CD4-positive, alpha-beta T cell treated with Interleukin-1 beta for 1 hour (primary cell): ENCODE measurements around the gene MAT2B.
"Not testable (repeated sequence)": the region's sequence is repeated elsewhere in the genome, so short reads cannot be mapped to it uniquely, and the experiment has no call there.

Source experiments
- DNase-seq, 2 donors: peaks; one replicate each; pipeline ENCODE4 v3.0.0-alpha.2; 2020 to 2022

The MAT2B gene

GRCh38 chr5:163504079-163504931, 1.1 kb upstream of the MAT2B start:
- DNase-seq = peak; percentile 33 to 49

GRCh38 chr5:163505049-163505367, 411 bp upstream of the MAT2B start:
- no peak for DNase-seq

GRCh38 chr5:163506095-163506457, 657 bp downstream of the MAT2B start:
- peak in 1 of 2 donors; percentile 7 for DNase-seq

GRCh38 chr5:163506726-163507125, 1.3 kb downstream of the MAT2B start:
- DNase-seq = no peak

- DNase-seq = no peak
These were observed 3.3 kb downstream of the MAT2B start for GRCh38 chr5:163508753-163509152.

- DNase-seq = no peak
These were observed 4.0 kb downstream of the MAT2B start for GRCh38 chr5:163509291-163509951.

- no peak for DNase-seq
These were observed 7.1 kb downstream of the MAT2B start for GRCh38 chr5:163512526-163512925.

GRCh38 chr5:163525096-163525495, 19.7 kb downstream of the MAT2B start:
- no peak for DNase-seq

GRCh38 chr5:163529698-163530097, 24.3 kb downstream of the MAT2B start:
- no peak for DNase-seq

- DNase-seq = no peak
These were observed 25.9 kb downstream of the MAT2B start for GRCh38 chr5:163531272-163531671.

GRCh38 chr5:163532171-163533084, 27.0 kb downstream of the MAT2B start:
- no peak for DNase-seq

GRCh38 chr5:163533223-163533622, 27.8 kb downstream of the MAT2B start:
- DNase-seq = no peak

- no peak for DNase-seq
These were observed 29.2 kb downstream of the MAT2B start for GRCh38 chr5:163534492-163535094.

GRCh38 chr5:163535290-163535689, 29.9 kb downstream of the MAT2B start:
- no peak for DNase-seq

- DNase-seq = not testable (repeated sequence)
These were observed 31.0 kb downstream of the MAT2B start for GRCh38 chr5:163536442-163536841.

- DNase-seq = no peak
These were observed 35.3 kb downstream of the MAT2B start for GRCh38 chr5:163540696-163541095.

GRCh38 chr5:163542771-163543170, 37.4 kb downstream of the MAT2B start:
- no peak for DNase-seq

- no peak for DNase-seq
These were observed 38.6 kb downstream of the MAT2B start for GRCh38 chr5:163544041-163544440.

- DNase-seq = no peak
These were observed 39.4 kb downstream of the MAT2B start for GRCh38 chr5:163544836-163545235.

- DNase-seq = no peak
These were observed 43.2 kb downstream of the MAT2B start for GRCh38 chr5:163548649-163549048.

GRCh38 chr5:163551156-163551555, 45.7 kb downstream of the MAT2B start:
- DNase-seq = no peak

- DNase-seq = no peak
These were observed 47.1 kb downstream of the MAT2B start for GRCh38 chr5:163552536-163552935.

- DNase-seq = no peak
These were observed 55.9 kb downstream of the MAT2B start for GRCh38 chr5:163561339-163561738.
